Measurements from ENCODE around the gene LDHB. TPM values are rescaled to one million over a fixed set of nuclear protein-coding genes. Genes with fewer than 3 reads are reported as not detected.

Gene LDHB
- 1,091 and 1,244 TPM in 2 replicates for total RNA-seq

DNA sequence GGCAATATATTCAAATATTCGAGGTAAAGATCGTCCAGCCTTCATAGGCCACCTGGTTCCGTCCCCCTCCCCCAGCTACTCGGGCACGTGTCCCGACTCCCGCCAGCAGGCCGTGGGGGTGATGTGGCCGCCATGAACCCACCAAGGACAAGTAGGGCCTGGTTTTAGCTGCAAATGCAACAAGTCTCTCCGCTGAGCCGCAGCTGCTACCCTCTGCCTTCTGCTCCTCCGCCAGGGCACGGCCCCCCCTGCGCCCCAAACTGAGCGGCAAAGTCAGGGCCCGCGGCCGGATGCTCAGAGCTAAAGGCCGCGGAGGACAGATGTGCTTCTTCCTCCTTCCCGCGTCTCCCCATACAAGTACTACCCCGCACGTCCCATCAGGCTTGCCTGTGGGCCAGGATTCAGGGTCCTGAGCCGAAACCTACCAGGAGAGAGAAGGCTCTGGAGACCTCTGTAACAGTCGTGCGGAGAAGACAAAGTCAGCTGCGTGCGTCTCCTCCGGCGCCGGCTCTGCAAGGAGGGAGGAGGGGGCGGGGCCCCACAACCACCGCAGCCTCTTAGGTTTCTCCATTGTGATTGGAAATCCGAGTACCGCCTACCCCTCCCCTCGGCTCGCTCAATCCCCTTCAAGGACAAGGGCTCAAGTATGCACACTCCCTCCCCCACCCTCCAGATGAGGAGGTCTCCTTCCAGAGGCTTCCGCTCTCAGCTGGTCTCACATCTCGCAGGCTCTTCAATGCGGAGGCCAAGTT lies at the start of gene LDHB:
LDHB (minus strand) TSS at position 517 of the 752 bp plus-strand sequence. CDS start 3,171 bp downstream, outside the sequence.
- TF ChIP-seq, protein P1, sequence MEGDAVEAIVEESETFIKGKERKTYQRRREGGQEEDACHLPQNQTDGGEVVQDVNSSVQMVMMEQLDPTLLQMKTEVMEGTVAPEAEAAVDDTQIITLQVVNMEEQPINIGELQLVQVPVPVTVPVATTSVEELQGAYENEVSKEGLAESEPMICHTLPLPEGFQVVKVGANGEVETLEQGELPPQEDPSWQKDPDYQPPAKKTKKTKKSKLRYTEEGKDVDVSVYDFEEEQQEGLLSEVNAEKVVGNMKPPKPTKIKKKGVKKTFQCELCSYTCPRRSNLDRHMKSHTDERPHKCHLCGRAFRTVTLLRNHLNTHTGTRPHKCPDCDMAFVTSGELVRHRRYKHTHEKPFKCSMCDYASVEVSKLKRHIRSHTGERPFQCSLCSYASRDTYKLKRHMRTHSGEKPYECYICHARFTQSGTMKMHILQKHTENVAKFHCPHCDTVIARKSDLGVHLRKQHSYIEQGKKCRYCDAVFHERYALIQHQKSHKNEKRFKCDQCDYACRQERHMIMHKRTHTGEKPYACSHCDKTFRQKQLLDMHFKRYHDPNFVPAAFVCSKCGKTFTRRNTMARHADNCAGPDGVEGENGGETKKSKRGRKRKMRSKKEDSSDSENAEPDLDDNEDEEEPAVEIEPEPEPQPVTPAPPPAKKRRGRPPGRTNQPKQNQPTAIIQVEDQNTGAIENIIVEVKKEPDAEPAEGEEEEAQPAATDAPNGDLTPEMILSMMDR (conservative IDR thresholded peaks at IDR 0.05; ENCODE audit: low read depth, low read length): no peak
- peak within 1 kb of the TSS; percentile 75 for H3K4me3 ChIP-seq (ENCODE audit: low read depth, low read length)
- peak; percentile 75 for DNase-seq (ENCODE audit: low read depth)

DNA sequence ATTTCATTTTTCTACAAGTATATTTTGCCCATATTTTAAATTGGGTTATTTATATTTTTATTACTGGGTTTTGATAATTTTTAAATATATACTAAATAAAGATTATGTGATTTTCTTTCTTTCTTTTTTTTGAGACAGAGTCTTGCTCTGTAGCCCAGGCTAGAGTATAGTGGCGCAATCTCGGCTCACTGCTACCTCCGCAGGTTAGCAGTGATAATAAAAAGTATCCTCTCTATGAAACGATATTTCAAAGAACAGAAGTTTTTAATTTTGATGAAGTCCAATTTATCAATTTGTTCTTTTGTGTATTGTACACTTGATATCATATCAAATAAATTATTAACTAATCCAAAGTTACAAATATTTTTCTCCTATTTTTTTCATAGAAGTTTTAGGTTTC lies 47.2 kb upstream of the LDHB start:
- TF ChIP-seq, protein P1 (conservative IDR thresholded peaks at IDR 0.05; ENCODE audit: low read depth, low read length): no peak
- DNase-seq (ENCODE audit: low read depth): no peak
- H3K4me3 ChIP-seq (ENCODE audit: low read depth, low read length): no peak overlapping the region

DNA sequence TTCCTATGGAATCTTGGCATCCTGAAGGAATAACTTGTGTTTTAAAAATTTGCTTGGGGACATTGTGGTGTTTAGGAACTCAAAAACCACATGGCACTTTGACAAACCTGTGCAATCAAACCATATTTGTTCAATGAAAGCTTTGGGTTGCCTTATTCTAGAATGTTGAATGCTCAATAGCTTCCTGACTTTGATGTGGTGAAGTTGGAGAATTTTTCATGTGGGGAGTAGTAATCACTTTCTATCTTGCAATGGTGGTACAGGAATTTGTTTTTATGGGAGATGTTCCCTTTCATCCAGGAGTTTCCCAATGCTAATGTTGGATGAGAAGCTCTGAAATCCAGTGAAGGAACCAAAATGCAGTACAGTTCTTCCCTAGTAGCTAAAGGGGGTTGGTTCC lies 42.2 kb upstream of the LDHB start:
- DNase-seq (ENCODE audit: low read depth): no peak
- TF ChIP-seq, protein P1 (conservative IDR thresholded peaks at IDR 0.05; ENCODE audit: low read depth, low read length): no peak
- no peak overlapping the region for H3K4me3 ChIP-seq (ENCODE audit: low read depth, low read length)

DNA sequence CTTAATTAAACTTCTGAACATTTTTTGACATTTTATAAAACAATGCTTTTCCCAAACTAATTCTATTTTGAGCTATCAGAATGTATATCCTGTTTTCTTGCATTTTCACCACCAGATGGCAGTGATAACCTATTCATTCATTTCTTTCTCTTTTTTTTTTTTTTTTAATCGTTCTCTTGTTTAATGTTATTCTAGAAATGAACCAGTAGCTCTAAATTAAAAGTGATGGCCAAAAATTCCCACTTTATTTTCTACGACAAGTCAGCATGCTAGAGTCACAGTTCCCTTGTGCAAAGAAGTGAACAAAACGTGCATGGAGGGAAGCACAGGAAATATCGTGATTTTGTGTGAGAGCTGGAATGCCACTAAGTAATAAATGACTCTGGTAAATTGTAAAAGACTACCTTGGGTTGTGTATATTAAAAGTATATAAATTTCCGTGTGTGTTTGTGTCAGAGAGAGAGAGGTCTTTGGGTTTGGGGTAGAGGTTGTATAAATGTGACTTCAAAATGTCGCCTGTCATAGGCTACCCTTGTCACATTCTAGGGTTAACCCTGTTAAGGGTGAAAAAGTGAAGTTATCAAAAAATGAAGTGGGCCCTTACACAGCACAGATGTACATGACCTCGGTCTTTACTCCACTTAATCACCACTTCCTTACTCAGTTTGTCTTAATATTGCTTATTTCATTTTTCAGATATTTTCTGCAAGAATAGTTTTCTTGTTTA lies 40.4 kb upstream of the LDHB start:
- TF ChIP-seq, protein P1 (conservative IDR thresholded peaks at IDR 0.05; ENCODE audit: low read depth, low read length): peak; percentile 53
- no peak overlapping the region for H3K4me3 ChIP-seq (ENCODE audit: low read depth, low read length)
- no peak for DNase-seq (ENCODE audit: low read depth)

DNA sequence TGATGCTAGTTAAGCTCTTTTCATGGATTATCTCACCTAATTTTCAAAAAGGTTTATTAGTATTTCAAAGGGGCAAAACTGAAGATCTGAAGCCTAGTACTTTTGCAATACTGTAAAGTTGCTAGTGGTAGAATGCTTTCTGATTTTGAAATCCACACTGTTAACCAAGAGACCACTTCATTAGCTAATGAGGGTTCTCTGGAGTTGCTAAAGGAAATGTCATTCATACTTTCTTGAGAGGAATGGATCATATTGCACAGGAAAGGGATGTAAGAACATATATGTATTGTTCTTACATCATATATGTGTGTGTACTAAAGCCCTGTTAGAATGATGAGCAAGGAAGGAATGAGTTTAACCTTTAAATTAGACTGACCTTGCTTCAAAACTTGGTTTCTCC lies 39.0 kb upstream of the LDHB start:
- H3K4me3 ChIP-seq (ENCODE audit: low read depth, low read length): no peak overlapping the region
- TF ChIP-seq, protein P1 (conservative IDR thresholded peaks at IDR 0.05; ENCODE audit: low read depth, low read length): no peak
- no peak for DNase-seq (ENCODE audit: low read depth)

DNA sequence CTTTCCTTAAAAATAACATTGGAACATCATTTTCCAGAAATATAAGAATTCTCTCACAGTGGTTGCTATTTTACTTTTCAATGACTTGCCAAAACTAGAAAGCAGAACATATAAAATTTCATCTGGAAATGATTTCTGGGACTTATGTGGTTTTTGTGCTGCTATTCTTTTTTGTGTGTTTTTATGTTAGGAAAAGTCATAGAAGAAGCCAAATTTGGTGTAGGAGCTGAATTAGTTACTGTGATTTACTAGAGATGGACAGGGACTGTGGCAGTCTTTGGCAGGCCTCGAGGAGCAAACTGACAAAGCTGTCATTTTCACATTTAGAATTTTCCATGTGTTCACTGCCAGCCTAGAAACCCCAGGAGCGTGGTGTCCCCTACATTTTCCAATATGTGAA lies 38.3 kb upstream of the LDHB start:
- DNase-seq (ENCODE audit: low read depth): no peak
- TF ChIP-seq, protein P1 (conservative IDR thresholded peaks at IDR 0.05; ENCODE audit: low read depth, low read length): no peak

More for the DNA sequence above, 38.3 kb upstream of the LDHB start:
- H3K4me3 ChIP-seq (ENCODE audit: low read depth, low read length): no peak overlapping the region

All from epithelial cell of proximal tubule (primary cell).